HEK293 (cell line): ENCODE data around the gene C16orf92.
A peak's percentile ranks its signal among the peaks of the same experiment; 100 is the strongest.

Experiments
- GLIS1 ChIP-seq: fragments of 450-650 bp; formaldehyde crosslinking; IDR thresholded peaks from 2 replicates; pipeline ENCODE4 v1.5.1; 2016; ENCODE audit warnings: missing biosample characterization, missing genetic modification characterization
- HIC1 ChIP-seq: fragments of 450-650 bp; formaldehyde crosslinking; IDR thresholded peaks from 2 replicates; pipeline ENCODE4 v1.5.1; 2016; ENCODE audit warnings: missing biosample characterization, missing genetic modification characterization
- KLF16 ChIP-seq: fragments of 450-650 bp; formaldehyde crosslinking; IDR thresholded peaks from 2 replicates; pipeline ENCODE4 v1.5.1; 2017; ENCODE audit warnings: missing biosample characterization, missing genetic modification characterization
- OSR2 ChIP-seq: fragments of 450-650 bp; formaldehyde crosslinking; IDR thresholded peaks from 2 replicates; pipeline ENCODE4 v1.5.1; 2016; ENCODE audit warnings: missing biosample characterization, missing genetic modification characterization
- PRDM10 ChIP-seq: fragments of 450-650 bp; formaldehyde crosslinking; IDR thresholded peaks from 2 replicates; pipeline ENCODE4 v1.5.1; 2016; ENCODE audit warnings: missing biosample characterization, missing genetic modification characterization
- SP3 ChIP-seq: fragments of 450-650 bp; formaldehyde crosslinking; IDR thresholded peaks from 2 replicates; pipeline ENCODE4 v1.5.1; 2016; ENCODE audit warnings: missing biosample characterization, missing genetic modification characterization
- TCF7L2 ChIP-seq: IDR thresholded peaks from 2 replicates; pipeline ENCODE4 v1.6.1; 2011; ENCODE audit warnings: low read depth, mild to moderate bottlenecking, inconsistent platforms, low read length, moderate library complexity, borderline replicate concordance
- YY1 ChIP-seq: fragments of 450-650 bp; formaldehyde crosslinking; IDR thresholded peaks from 2 replicates; pipeline ENCODE4 v1.5.1; 2018; ENCODE audit warnings: missing biosample characterization, missing genetic modification characterization
- YY2 ChIP-seq: fragments of 450-650 bp; formaldehyde crosslinking; IDR thresholded peaks from 2 replicates; pipeline ENCODE4 v1.5.1; 2016; ENCODE audit warnings: missing biosample characterization, missing genetic modification characterization
- ZBTB49 ChIP-seq: fragments of 450-650 bp; formaldehyde crosslinking; IDR thresholded peaks from 2 replicates; pipeline ENCODE4 v1.5.1; 2016; ENCODE audit warnings: missing biosample characterization, missing genetic modification characterization, low read depth
- ZBTB7A ChIP-seq: fragments of 450-650 bp; formaldehyde crosslinking; IDR thresholded peaks from 2 replicates; pipeline ENCODE4 v1.5.1; 2016; ENCODE audit warnings: low read depth, missing biosample characterization, missing genetic modification characterization
- ZIC2 ChIP-seq: fragments of 450-650 bp; formaldehyde crosslinking; IDR thresholded peaks from 2 replicates; pipeline ENCODE4 v1.5.1; 2016; ENCODE audit warnings: missing biosample characterization, missing genetic modification characterization
- ZNF10 ChIP-seq: fragments of 450-650 bp; formaldehyde crosslinking; IDR thresholded peaks from 2 replicates; pipeline ENCODE4 v1.5.1; 2017; ENCODE audit warnings: missing biosample characterization, missing genetic modification characterization
- ZNF133 ChIP-seq: fragments of 450-650 bp; formaldehyde crosslinking; IDR thresholded peaks from 2 replicates; pipeline ENCODE4 v1.5.1; 2016; ENCODE audit warnings: missing biosample characterization, missing genetic modification characterization
- ZNF24 ChIP-seq: fragments of 450-650 bp; formaldehyde crosslinking; IDR thresholded peaks from 2 replicates; pipeline ENCODE4 v1.5.1; 2016; ENCODE audit warnings: missing biosample characterization, missing genetic modification characterization
- ZNF248 ChIP-seq: fragments of 450-650 bp; formaldehyde crosslinking; IDR thresholded peaks from 2 replicates; pipeline ENCODE4 v1.5.1; 2017; ENCODE audit warnings: missing biosample characterization, missing genetic modification characterization
- ZNF335 ChIP-seq: fragments of 450-650 bp; formaldehyde crosslinking; conservative IDR thresholded peaks from 2 replicates; pipeline ENCODE4 v1.5.1; 2016; ENCODE audit warnings: missing biosample characterization, missing genetic modification characterization
- ZNF341 ChIP-seq: fragments of 450-650 bp; formaldehyde crosslinking; IDR thresholded peaks from 2 replicates; pipeline ENCODE4; 2016; ENCODE audit warnings: low read depth, missing biosample characterization, missing genetic modification characterization
- ZNF354C ChIP-seq: fragments of 450-650 bp; formaldehyde crosslinking; IDR thresholded peaks from 2 replicates; pipeline ENCODE4 v1.5.1; 2016; ENCODE audit warnings: missing biosample characterization, missing genetic modification characterization, low read depth, borderline replicate concordance
- ZNF449 ChIP-seq: fragments of 450-650 bp; formaldehyde crosslinking; IDR thresholded peaks from 2 replicates; pipeline ENCODE4 v1.5.1; 2017; ENCODE audit warnings: missing biosample characterization, mild to moderate bottlenecking, missing genetic modification characterization, moderate library complexity
- ZNF660 ChIP-seq: fragments of 450-650 bp; IDR thresholded peaks from 2 replicates; pipeline ENCODE4 v1.5.1; 2018; ENCODE audit warnings: missing biosample characterization, mild to moderate bottlenecking, missing genetic modification characterization
- ZNF843 ChIP-seq: fragments of 450-650 bp; formaldehyde crosslinking; IDR thresholded peaks from 2 replicates; pipeline ENCODE4 v1.5.1; 2016; ENCODE audit warnings: missing biosample characterization, missing genetic modification characterization
- ZSCAN23 ChIP-seq: fragments of 450-650 bp; formaldehyde crosslinking; IDR thresholded peaks from 2 replicates; pipeline ENCODE4 v1.5.1; 2016; ENCODE audit warnings: missing biosample characterization, missing genetic modification characterization
- TF ChIP-seq, protein P1 (sequence below): fragments of 450-650 bp; formaldehyde crosslinking; optimal IDR thresholded peaks from 2 replicates; pipeline ENCODE3; 2016; ENCODE audit warnings: missing biosample characterization, mild to moderate bottlenecking, missing genetic modification characterization
- TF ChIP-seq, protein P2 (sequence below): fragments of 450-650 bp; formaldehyde crosslinking; IDR thresholded peaks from 2 replicates; pipeline ENCODE4 v1.5.1; 2016; ENCODE audit warnings: missing biosample characterization, missing genetic modification characterization

The C16orf92 gene

DNA sequence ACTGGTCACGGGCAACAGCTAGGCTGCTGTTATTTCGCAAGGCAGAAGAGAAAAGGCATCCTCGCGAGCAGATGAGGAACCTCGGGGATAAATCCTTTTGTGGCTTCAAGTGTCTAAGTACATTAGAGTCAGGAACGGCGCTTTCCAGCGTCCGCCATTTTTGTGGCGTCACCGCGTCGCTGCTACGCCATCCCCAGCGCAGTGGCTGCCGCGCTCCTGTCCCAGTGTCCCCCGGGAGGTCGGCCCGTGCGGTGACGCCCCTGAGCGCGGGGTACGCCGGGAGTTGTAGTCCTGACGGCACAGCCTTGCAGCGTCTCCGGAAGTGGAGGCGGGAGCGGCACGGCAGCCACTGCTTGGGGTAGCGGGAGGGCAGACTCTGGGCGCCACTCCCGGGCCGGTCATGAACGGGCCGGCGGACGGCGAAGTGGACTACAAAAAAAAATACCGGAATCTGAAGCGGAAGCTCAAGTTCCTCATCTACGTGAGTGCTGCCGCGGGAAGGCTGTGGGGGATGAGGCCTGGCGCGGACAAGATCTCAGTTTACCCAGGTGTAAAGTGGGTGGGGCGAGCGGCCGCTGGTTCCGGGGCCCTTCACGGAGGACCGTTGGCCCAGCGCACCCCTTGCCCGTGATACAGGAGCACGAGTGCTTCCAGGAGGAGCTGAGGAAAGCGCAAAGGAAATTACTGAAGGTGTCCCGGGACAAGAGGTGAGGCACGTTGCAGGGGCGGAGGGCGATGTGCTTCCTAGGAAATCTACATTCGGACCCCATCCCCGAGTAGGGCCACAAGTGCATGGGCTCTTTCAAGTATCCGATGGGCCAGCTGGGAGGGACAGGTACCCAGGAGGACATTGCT, 26.9 kb upstream of the C16orf92 start, which contains the start of gene INO80E (continued):
- TF ChIP-seq PRDM10 (peak; percentile 77), KLF16 (tag by site-specific recombination) (peak; percentile 81), GLIS1 (tag by site-specific recombination) (peak; percentile 95), ZNF133 (tag by site-specific recombination) (0 out of 2 replicates have a peak, but pooled peaks have one; percentile 16), ZNF449 (0 out of 2 replicates have a peak, but pooled peaks have one; percentile 3), ZBTB49 (tag by site-specific recombination) (no peak), ZNF248 (no peak), TCF7L2 (no peak), ZBTB7A (tag by site-specific recombination) (peak; percentile 25; the same call in 1 of the 2 replicates), ZNF10 (tag by site-specific recombination) (peak; percentile 61), YY2 (tag by site-specific recombination) (peak; percentile 97), OSR2 (tag by site-specific recombination) (peak; percentile 94), HIC1 (tag by site-specific recombination) (peak; percentile 50; the same call in 1 of the 2 replicates), YY1 (tag by site-specific recombination) (peak; percentile 95), ZNF341 (tag by site-specific recombination) (peak; percentile 90), ZNF24 (tag by site-specific recombination) (peak; percentile 43; the same call in 1 of the 2 replicates), ZNF354C (no peak), ZNF660 (tag by site-specific recombination) (peak; percentile 89), ZSCAN23 (tag by site-specific recombination) (peak; percentile 20; the same call in 1 of the 2 replicates), SP3 (peak; percentile 95), ZNF335 (peak; percentile 99), ZNF843 (tag by site-specific recombination) (peak; percentile 27; the same call in 1 of the 2 replicates), ZIC2 (tag by site-specific recombination) (peak; percentile 74)
- TF ChIP-seq, protein P1, sequence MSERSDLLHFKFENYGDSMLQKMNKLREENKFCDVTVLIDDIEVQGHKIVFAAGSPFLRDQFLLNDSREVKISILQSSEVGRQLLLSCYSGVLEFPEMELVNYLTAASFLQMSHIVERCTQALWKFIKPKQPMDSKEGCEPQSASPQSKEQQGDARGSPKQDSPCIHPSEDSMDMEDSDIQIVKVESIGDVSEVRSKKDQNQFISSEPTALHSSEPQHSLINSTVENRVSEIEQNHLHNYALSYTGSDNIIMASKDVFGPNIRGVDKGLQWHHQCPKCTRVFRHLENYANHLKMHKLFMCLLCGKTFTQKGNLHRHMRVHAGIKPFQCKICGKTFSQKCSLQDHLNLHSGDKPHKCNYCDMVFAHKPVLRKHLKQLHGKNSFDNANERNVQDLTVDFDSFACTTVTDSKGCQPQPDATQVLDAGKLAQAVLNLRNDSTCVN = peak; percentile 94
- TF ChIP-seq, protein P2, sequence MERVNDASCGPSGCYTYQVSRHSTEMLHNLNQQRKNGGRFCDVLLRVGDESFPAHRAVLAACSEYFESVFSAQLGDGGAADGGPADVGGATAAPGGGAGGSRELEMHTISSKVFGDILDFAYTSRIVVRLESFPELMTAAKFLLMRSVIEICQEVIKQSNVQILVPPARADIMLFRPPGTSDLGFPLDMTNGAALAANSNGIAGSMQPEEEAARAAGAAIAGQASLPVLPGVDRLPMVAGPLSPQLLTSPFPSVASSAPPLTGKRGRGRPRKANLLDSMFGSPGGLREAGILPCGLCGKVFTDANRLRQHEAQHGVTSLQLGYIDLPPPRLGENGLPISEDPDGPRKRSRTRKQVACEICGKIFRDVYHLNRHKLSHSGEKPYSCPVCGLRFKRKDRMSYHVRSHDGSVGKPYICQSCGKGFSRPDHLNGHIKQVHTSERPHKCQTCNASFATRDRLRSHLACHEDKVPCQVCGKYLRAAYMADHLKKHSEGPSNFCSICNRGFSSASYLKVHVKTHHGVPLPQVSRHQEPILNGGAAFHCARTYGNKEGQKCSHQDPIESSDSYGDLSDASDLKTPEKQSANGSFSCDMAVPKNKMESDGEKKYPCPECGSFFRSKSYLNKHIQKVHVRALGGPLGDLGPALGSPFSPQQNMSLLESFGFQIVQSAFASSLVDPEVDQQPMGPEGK (tag by site-specific recombination) = peak; percentile 79
